HG03196 (cell line): ENCODE data around the gene MUC2.

ENCODE experiments used
- ATAC-seq: cut with Tn5 transposase; IDR thresholded peaks from one replicate; pipeline ENCODE4 v1.9.1; 2021; ENCODE audit not compliant: unreplicated experiment

Gene MUC2

GRCh38 chr11:1050581-1051355, 23.9 kb upstream of the MUC2 start:
- ATAC-seq: peak; percentile 59

GRCh38 chr11:1051356-1052132, 23.1 kb upstream of the MUC2 start:
- no peak for ATAC-seq

- no peak for ATAC-seq
Observed at GRCh38 chr11:1052133-1053011, 22.3 kb upstream of the MUC2 start.

GRCh38 chr11:1053121-1053901, 21.4 kb upstream of the MUC2 start:
- no peak for ATAC-seq

- ATAC-seq: no peak
Observed at GRCh38 chr11:1054143-1055108, 20.2 kb upstream of the MUC2 start.

- no peak for ATAC-seq
Observed at GRCh38 chr11:1055109-1055703, 19.5 kb upstream of the MUC2 start.

GRCh38 chr11:1055990-1056771, 18.5 kb upstream of the MUC2 start:
- ATAC-seq: no peak

- no peak for ATAC-seq
Observed at GRCh38 chr11:1057806-1058205, 16.9 kb upstream of the MUC2 start.

GRCh38 chr11:1059759-1060158, 14.9 kb upstream of the MUC2 start:
- ATAC-seq: no peak

- ATAC-seq: no peak
Observed at GRCh38 chr11:1060410-1060809, 14.3 kb upstream of the MUC2 start.

GRCh38 chr11:1060852-1061616, 13.6 kb upstream of the MUC2 start:
- no peak for ATAC-seq

- no peak for ATAC-seq
Observed at GRCh38 chr11:1062075-1062820, 12.4 kb upstream of the MUC2 start.

GRCh38 chr11:1064167-1064566, 10.5 kb upstream of the MUC2 start:
- ATAC-seq: no peak

GRCh38 chr11:1067812-1068496, 6.7 kb upstream of the MUC2 start:
- ATAC-seq: no peak

- no peak for ATAC-seq
Observed at GRCh38 chr11:1069740-1070139, 4.9 kb upstream of the MUC2 start.
